HEK293T (cell line): ENCODE results near the gene SIRPA.

Source experiments
- CTCF ChIA-PET: fragments of 350-600 bp; formaldehyde crosslinking; extraction: SDS; loops from one replicate; lab custom pipeline; 2021; ENCODE audit warnings: antibody characterized with exemption, inconsistent platforms; lab: Yijun Ruan, JAX
- POLR2A ChIA-PET: fragments of 350-600 bp; formaldehyde crosslinking; extraction: SDS; loops from one replicate; lab custom pipeline; 2020; ENCODE audit warnings: antibody characterized with exemption, inconsistent platforms; lab: Yijun Ruan, JAX
- DNase-seq: peaks from one replicate; pipeline ENCODE4 v3.0.0; 2012; ENCODE audit warnings: mixed read lengths; ENCODE audit errors: extremely low spot score
- ARNT ChIP-seq: fragments of 450-650 bp; IDR thresholded peaks from 2 replicates; pipeline ENCODE4 v1.6.1; 2017; ENCODE audit warnings: mild to moderate bottlenecking
- BHLHE40 ChIP-seq: fragments of 450-650 bp; IDR thresholded peaks from 2 replicates; pipeline ENCODE4 v1.6.1; 2016; ENCODE audit warnings: mild to moderate bottlenecking, moderate library complexity, borderline replicate concordance
- CTBP1 ChIP-seq: fragments of 450-650 bp; IDR thresholded peaks from 2 replicates; pipeline ENCODE4 v1.6.1; 2016; ENCODE audit warnings: borderline replicate concordance
- ELF4 ChIP-seq: fragments of 450-650 bp; IDR thresholded peaks from 2 replicates; pipeline ENCODE4 v1.6.1; 2017; ENCODE audit warnings: antibody characterized with exemption
- FOXA1 ChIP-seq: fragments of 450-650 bp; IDR thresholded peaks from 2 replicates; pipeline ENCODE4 v1.6.1; 2016; ENCODE audit warnings: mild to moderate bottlenecking
- FOXK2 ChIP-seq: fragments of 450-650 bp; IDR thresholded peaks from 2 replicates; pipeline ENCODE4 v1.6.1; 2016; ENCODE audit warnings: mild to moderate bottlenecking
- FOXM1 ChIP-seq: fragments of 450-650 bp; IDR thresholded peaks from 2 replicates; pipeline ENCODE4 v1.6.1; 2017; ENCODE audit warnings: mild to moderate bottlenecking, borderline replicate concordance
- HDGF ChIP-seq: fragments of 450-650 bp; IDR thresholded peaks from 2 replicates; pipeline ENCODE4 v1.6.1; 2017; ENCODE audit warnings: antibody characterized with exemption, borderline replicate concordance
- L3MBTL2 ChIP-seq: fragments of 450-650 bp; conservative IDR thresholded peaks from 2 replicates; pipeline ENCODE4 v1.6.1; 2016; ENCODE audit warnings: mild to moderate bottlenecking
- LEF1 ChIP-seq: fragments of 450-650 bp; IDR thresholded peaks from 2 replicates; pipeline ENCODE4 v1.6.1; 2017; ENCODE audit warnings: mild to moderate bottlenecking, borderline replicate concordance
- NFRKB ChIP-seq: fragments of 450-650 bp; IDR thresholded peaks from 2 replicates; pipeline ENCODE4 v1.6.1; 2016; ENCODE audit warnings: mild to moderate bottlenecking, moderate library complexity
- PKNOX1 ChIP-seq: fragments of 450-650 bp; IDR thresholded peaks from 2 replicates; pipeline ENCODE4 v1.6.1; 2016
- SP1 ChIP-seq: fragments of 450-650 bp; IDR thresholded peaks from 2 replicates; pipeline ENCODE4 v1.6.1; 2017
- SUZ12 ChIP-seq: fragments of 450-650 bp; IDR thresholded peaks from 2 replicates; pipeline ENCODE4 v1.6.1; 2016; ENCODE audit warnings: mild to moderate bottlenecking
- TARDBP ChIP-seq: fragments of 450-650 bp; IDR thresholded peaks from 2 replicates; pipeline ENCODE4 v1.6.1; 2016
- ZNF384 ChIP-seq: fragments of 450-650 bp; IDR thresholded peaks from 2 replicates; pipeline ENCODE4 v1.6.1; 2016

SIRPA gene

GRCh38 chr20:1876217-1876921, 18.8 kb upstream of the SIRPA start:
- POLR2A ChIA-PET: no interaction called here
- no peak for DNase-seq
- TF ChIP-seq TARDBP (no peak), SUZ12 (no peak), ZNF384 (no peak), HDGF (no peak), PKNOX1 (no peak), CTBP1 (no peak), LEF1 (no peak), FOXA1 (no peak), FOXK2 (no peak), ARNT (no peak), SP1 (no peak), BHLHE40 (no peak), ELF4 (no peak), NFRKB (no peak)
- CTCF ChIA-PET: no interaction called here

DNA sequence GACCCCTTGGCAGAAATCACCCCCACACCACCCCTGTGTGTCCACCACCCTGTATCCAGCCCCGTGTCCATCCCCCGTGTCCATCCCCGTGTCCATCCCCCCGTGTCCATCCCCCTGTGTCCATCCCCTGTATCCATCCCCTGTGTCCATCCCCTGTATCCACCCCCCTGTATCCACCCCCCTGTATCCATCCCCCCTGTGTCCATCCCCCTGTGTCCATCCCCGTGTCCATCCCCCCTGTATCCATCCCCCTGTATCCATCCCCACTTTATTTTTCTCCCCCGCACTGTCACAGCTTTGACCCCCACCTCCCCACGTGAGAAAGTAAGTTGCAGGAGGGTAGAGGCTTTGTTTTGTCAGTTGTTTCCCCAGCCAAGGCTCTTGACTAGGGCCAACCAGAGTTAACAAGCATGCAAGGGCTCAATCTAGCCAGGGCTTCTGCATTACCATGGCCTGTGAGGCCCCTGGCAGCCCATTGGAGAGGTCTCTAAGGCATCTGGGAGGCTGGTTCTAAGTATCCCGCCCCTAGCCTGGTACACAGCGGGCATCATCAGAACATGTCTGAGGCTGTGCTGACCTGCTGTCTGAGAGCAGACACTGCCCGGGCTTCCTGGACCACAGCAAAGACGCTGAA, 18.1 kb upstream of the SIRPA start:
- POLR2A ChIA-PET: no interaction called here
- CTCF ChIA-PET: no interaction called here
- DNase-seq: peak; percentile 52
- TF ChIP-seq SUZ12: no peak
- no peak for TF ChIP-seq BHLHE40
- no peak for TF ChIP-seq FOXA1
- no peak for TF ChIP-seq NFRKB
- no peak for TF ChIP-seq PKNOX1
- TF ChIP-seq TARDBP: no peak

DNA sequence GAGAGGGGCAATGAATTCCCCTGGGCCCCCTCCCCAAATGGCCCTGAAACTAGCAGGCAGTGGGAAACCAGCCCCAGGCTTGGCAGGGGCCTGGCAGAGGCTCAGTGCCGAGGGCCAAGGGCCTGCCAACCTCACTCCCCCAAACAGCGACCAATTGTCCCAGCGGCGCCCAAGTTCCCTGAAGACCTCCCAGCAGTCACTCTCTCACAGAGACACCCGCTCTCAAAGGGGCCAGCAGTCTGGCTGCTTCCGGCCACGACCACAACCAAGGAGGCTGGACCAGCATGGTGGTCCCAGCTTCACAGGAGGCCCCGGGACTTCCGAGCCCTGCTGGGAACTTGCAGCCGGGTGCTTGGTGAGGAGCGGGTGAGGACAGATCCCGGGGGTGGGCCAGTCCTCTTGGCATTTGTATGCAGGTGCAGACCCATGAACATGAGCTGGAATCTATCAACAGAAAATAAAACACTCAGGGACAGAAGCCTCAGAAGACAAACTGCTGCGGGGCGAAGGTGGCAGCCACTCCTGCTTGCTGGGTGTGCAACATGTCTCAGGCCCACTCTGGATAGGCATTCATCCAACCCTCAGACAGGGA, 17.5 kb upstream of the SIRPA start:
- DNase-seq: no peak
- CTCF ChIA-PET: no interaction called here
- TF ChIP-seq NFRKB (no peak), PKNOX1 (no peak), SP1 (no peak), ELF4 (no peak), SUZ12 (no peak), BHLHE40 (no peak), ZNF384 (no peak), TARDBP (no peak), LEF1 (no peak), FOXA1 (no peak), FOXM1 (no peak), FOXK2 (no peak), L3MBTL2 (no peak), CTBP1 (no peak), ARNT (no peak), HDGF (no peak)
- POLR2A ChIA-PET: no interaction called here

GRCh38 chr20:1879369-1879768, 15.8 kb upstream of the SIRPA start:
- TF ChIP-seq LEF1 (no peak), FOXK2 (no peak), SP1 (no peak), SUZ12 (no peak), ARNT (no peak), ELF4 (no peak), FOXM1 (no peak), BHLHE40 (no peak), PKNOX1 (no peak), NFRKB (no peak), CTBP1 (no peak), L3MBTL2 (no peak), TARDBP (no peak), FOXA1 (no peak), HDGF (no peak), ZNF384 (no peak)
- POLR2A ChIA-PET: no interaction called here
- CTCF ChIA-PET: interaction anchor here (0.5 kb wide), 1 partner anchor 464 kb away, joined by 3 read pairs; no protein-coding TSS in a partner anchor
- no peak for DNase-seq

DNA sequence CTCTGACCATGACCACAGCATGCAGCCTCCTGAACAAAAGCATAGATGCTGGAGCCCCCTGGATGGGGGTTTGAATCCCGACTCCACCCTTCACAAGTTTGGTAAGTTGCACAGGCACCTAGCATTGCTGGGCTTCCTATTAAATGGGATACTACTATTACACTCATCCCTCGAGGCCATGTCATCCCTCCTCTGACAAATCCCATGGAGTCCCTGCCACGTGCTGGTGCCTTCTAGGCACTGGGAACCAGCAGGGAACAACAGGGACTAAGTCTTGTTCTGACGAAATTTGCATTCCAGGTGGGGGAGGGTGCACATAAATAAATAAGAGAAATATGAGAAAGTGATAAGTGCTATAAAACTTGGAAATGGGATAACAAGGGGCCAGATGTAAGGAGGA, 15.3 kb upstream of the SIRPA start:
- POLR2A ChIA-PET: no interaction called here
- TF ChIP-seq ARNT (no peak), SUZ12 (no peak), ELF4 (no peak), SP1 (no peak), FOXA1 (no peak), PKNOX1 (no peak), BHLHE40 (no peak), LEF1 (no peak), HDGF (no peak), TARDBP (no peak), NFRKB (no peak), CTBP1 (no peak), L3MBTL2 (no peak), ZNF384 (no peak), FOXM1 (no peak), FOXK2 (no peak)
- CTCF ChIA-PET: no interaction called here
- no peak for DNase-seq
